ENCODE data around the gene SCARB1.

SCARB1 gene

DNA sequence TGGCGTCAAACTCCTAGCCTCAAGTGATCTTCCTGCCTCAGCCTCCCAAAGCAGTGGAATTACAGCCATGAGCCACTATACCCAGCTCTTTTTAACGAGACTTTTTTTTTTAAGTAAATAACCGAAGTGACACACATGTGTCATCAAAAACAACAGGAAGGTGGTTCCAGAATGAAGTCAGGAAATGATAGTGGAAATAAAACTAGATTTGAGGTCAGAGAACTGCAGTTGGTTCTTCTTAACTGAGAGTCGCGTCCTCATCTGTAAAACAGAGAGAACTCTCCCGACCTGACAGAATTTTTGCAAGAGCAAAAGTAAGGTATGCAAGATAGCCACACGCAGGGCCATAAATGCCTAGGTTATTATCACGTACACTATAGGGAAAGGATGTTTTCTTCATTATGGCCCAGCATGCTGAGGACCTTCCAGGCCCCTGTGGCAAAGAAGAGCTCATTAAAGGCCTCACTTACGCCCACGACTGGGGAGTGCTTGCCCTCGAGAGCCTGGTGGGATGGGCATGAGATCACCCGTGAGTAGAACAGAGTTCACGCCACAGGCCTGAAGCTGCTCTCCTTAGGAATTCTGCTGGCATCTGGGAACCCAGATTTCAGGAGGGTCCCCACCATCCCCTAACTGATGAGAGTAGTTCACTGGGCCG is 67.2 kb downstream of the SCARB1 start:
- DNase-seq (ENCODE audit: low spot score) = no peak

DNA sequence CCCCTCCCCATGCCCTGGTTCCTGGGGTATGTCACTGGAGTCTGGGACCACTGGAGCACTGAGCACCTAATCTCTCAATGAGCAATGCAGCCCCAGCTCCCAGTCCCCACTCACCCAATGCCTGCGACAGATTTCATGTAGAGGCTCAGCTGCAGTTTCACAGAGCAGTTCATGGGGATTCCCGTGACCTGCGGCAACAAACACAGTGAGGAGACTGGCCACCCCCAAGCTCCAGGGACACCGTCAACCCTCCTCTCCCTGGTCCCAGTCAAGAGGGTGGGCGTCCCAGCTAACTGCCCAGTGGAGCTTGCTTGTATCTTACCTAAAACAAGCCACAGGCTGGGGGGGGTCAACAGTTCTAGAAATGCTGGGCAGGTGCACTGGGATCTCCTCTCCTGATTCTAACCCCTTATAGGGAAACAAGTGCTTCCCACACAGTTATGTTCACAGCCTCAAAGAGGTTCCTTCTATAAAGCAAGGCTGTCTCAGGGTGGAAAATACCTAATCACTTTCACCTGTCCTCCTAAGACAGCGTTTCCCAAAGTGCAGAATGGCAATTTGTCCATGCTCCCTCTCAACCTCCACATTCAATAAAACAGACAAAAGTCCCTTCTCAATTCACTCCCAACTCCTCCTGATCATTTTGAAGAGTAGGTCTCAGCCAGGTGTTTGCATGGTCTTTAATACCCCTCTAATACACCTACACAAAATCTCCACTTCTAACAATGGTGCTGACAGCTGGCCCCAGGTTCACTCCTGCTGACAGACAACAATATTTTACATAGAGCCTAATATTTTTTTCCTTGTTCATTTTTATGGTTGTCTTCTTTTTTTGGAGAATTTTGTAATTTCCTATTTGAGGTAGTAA is 68.3 kb downstream of the SCARB1 start:
- DNase-seq (ENCODE audit: low spot score) = no peak

DNA sequence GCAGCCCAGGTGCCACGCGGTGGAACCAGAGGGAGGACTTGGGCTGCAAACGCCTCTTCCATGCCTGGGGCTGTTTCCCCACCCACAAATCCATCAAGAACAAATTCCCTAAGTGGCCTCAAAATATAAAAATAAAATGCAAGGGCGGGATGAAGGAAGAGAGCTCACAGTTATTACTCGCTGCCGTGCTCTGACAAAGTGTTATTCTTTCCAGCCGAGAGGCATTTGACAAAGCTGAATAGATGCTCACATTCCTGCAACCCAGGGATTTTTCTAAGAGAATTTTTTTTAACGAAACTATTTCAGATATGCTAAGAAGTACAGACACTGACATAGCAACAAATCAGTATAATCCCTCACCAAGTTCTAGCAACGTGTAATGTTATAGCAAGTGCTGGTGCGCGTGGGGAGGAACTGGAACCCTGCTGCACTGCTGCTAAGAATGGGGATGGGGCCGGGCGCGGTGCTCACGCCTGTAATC is 70.7 kb downstream of the SCARB1 start:
- no peak for DNase-seq (ENCODE audit: low spot score)

DNA sequence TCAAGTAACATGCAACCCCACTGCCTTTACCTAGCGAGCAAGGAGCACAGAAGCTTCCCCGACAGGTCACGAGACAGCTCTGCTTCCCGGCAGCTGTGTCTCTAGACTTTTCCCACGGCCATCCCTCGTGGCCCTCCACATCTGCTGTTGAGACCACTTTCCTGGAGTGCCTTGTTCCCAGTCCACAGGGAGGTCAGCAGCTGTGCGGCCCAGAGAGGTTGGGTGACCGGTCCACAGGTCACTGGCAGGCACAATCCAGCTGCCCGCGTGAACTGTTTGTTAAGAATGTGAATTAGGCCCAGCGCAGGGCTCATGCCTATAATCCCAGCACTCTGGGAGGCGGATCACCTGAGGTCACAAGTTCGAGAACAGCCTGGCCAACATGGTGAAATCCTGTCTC is 71.5 kb downstream of the SCARB1 start:
- no peak for DNase-seq (ENCODE audit: low spot score)

DNA sequence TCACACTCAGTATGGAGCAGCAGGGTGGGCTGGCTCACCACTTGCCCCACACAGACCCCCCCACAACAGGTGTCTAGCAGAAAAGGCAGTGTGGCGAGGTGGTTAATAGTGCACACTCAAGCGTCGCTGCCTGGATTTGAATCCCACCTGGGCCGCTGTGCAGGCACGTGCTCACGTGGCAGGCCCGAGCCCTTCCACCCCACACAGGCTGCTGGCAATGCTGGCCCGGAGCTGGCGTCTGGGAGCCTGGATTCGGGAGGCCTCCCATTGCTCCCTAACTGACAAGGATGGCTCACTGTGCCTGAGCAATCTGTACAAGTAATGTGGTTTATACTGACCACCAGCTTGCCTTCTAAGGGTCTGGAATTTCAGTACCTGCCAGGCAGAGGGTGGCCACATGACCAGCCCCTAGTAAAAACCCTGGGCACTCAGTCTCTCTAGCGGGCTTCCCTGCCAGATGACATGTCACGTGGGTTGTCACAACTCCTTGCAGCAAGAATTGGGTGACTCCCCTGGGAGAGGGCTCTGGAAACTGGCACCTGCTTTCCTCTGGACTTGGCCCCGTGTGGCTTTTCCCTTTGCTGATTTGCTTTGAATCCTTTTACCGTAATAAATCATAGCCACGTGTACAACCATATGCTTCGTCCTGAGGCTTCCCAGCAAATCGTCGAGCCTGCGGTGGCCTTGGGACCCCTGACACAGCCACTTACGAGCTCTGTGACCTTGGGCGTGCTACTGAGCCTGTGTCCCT is 72.8 kb downstream of the SCARB1 start:
- DNase-seq (ENCODE audit: low spot score) = no peak

DNA sequence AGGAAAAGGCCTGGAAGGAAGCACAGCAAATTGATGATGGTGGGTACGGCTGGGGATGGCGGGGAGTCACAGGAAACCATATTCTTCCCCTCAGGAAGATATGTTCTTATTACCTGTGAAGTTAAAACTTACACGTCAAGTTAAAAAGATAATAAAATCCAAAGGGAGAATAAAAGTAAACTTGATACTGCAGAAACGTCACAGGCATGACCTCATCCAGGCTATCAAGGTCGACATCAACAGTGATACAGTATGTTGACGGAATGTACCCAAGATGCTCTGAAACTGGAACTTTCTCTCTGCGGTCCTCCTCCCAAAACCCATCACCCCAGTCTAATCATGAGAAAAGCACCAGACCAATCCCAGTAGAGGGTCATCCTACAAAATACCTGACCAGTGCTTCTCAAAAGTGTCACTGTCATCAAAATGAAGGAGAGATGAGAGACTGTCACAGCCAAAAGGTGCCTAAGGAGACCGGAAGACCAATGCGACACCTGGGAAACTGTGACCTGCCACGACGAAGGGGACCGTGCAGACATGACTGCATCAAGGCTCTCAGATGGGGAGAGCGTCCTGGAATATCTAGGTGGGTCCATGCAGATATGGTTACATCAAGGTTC is 74.6 kb downstream of the SCARB1 start:
- no peak for DNase-seq (ENCODE audit: low spot score)

DNA sequence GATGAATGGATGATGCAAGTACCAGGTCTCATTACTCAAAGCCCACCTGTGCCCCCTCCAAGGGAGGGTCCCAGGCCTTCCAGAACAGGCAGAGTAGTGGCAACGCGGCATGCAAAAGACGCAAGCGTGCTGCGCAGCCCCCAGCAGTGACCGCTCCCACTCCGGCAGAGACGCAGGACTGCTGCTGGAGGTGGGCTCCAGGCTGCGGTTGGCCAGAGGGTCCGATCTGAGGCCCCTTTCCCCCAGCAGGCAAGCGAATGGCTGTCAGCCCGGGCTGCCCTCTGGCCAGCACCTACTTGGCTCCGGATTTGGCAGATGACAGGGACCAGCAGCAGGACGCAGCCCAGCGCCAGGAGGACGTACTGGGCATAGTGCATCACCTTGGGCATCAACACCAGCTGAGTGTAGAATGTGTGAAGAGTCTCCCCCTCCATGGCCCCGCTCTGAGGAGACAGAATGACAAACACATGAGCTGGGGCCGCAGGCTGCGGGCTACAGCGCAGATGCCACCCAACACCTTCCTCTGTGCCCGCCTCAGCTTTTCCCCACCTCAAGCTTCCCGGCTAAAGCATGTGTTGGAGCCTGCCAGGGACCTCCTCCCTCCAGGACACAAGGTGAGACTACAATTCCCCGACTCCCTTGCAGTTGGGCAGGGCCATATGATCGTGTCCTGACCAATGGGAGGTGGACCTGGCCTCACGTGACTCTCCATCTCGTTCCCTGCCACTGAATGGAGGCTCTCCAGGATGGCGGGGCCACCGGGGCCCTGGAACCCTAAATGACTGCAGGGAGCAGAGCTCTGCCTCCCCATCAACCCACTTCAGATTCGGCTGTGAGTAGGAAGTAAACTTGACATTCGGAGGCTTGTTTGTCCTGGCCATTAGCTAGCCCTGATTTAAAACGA is 77.4 kb downstream of the SCARB1 start:
- peak; percentile 97 for DNase-seq (ENCODE audit: low spot score)

DNA sequence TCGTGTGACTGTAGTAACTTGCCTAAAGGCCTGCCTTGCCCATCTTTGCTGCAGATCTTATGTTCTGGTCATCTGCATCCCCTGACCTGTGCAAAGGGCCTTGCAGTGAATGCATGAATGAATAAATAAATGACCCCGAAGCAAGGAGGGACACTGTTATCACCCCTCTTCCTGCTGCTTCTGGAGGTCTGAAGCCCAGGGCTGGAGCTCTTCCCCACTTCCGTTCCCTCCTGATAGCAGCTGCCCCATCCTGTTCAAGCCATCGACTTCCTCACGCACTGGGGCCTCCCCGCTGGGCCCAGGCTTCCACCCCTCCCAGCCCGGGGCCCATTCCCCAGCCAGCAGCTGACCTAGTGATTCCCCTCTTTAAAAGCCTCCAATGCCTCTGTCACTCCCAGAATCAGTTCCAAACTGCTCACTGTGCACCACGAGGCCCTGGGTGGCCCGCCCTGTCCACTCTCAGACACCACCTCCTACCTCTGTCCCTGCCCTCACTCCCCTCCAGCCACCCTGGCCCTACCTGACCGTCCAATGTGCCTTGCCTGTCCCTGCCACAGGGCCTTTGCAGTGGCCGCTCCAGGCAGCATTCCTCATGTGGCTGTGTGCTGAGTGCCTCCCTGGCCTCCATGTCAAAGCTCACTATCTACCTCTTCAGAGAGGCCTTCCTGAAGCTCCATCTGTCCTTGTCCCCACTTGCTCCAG is 78.6 kb downstream of the SCARB1 start:
- DNase-seq (ENCODE audit: low spot score) = no peak

DNA sequence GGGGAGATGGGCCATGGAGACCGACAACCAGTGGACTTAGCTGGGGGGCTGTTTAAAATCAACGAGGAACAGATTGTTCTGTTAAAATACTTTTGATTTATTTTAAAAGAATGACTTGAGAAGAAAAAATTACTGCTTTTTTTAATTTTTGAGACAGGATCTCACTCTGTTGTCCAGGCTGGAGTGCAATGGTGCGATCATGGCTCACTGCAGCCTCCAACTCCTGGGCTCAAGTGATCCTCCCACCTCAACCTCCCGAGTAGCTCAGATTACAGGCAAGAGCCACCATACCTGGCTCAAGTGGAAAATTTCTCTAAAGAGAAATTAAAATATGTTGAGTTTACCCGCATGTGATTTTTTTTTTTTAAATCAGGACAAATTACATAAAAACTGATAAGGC is 80.6 kb downstream of the SCARB1 start:
- no peak for DNase-seq (ENCODE audit: low spot score)

DNA sequence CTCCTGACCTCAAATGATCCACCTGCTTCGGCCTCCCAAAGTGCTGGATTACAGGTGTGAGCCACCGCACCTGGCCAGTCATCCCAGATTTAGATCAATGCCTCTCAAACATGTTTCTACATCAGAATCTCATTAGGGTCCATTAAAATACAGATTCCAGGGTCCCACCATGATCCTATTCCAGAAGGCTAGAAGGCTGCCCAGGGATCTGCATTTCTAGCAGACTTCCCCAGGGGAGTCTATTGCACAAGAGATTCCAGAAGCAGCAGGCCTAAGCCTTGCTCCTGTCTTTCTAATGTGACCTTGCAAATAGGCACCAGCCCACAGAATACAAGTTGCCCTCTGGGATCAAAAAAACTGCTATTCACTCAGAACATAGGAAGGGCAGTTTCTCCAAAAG is 81.5 kb downstream of the SCARB1 start:
- no peak for DNase-seq (ENCODE audit: low spot score)

DNA sequence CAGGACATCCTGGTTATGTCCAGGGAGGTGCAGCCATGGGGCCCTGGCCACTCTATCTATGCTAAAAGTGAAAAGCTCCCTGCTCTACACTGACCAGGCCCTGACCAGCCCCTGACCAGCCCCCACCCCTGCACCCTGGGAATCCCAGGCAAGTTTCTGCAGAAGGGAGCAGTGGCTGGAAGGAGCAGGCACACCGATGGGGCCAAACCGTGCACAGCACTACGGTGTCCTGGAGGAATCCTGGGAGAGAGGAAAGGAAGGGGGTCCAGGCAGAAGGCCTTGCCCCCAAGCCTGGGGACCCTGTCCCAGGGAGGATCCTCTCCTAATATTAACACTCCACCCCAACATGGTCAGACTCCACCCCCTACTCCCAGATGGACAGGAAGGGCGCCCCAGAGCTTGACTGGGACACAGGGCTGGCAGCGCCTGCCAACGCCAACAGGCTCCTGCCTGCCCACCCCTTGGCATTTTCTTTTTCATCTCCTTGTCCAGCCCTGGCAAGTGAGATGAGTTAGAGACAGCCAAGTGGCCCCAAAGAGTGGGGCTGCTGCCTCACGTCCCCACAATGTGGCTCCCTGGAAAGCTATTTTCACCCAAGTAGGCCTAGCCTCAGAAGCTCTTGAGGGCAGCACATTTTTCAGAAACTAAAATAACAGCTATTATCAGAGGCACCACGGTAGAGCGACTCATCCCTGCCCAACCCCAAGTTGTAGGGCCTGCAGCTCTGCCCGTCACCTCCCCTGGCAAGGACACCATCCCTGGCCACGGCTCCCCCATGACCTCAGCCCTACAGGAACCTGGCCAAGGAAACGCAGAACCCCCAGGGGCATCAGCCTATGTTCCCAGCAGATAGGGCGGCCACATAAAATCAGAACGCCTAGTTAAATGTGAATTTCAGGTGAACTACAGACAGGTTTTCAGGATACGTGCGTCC is 82.6 kb downstream of the SCARB1 start:
- no peak for DNase-seq (ENCODE audit: low spot score)

DNA sequence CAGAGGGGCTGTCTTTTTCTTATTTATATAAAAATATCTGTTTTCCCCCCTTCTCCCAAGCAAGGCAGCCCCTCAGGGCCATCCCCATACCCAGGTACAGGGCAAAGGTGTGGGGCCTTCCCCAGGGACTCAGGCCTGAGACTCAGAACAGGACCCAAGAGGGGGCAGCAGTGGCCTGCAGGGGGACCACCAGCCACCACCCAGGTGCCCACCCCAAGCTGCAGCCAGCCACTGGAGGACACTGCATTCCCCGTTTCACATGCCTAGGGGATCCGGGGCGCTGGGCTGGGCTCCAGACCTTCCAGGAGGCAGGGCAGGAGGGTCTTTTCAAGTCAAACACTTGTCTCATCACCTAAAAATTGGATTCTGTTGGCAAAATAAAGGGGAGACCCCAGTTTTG is 83.3 kb downstream of the SCARB1 start:
- DNase-seq (ENCODE audit: low spot score) = no peak

DNA sequence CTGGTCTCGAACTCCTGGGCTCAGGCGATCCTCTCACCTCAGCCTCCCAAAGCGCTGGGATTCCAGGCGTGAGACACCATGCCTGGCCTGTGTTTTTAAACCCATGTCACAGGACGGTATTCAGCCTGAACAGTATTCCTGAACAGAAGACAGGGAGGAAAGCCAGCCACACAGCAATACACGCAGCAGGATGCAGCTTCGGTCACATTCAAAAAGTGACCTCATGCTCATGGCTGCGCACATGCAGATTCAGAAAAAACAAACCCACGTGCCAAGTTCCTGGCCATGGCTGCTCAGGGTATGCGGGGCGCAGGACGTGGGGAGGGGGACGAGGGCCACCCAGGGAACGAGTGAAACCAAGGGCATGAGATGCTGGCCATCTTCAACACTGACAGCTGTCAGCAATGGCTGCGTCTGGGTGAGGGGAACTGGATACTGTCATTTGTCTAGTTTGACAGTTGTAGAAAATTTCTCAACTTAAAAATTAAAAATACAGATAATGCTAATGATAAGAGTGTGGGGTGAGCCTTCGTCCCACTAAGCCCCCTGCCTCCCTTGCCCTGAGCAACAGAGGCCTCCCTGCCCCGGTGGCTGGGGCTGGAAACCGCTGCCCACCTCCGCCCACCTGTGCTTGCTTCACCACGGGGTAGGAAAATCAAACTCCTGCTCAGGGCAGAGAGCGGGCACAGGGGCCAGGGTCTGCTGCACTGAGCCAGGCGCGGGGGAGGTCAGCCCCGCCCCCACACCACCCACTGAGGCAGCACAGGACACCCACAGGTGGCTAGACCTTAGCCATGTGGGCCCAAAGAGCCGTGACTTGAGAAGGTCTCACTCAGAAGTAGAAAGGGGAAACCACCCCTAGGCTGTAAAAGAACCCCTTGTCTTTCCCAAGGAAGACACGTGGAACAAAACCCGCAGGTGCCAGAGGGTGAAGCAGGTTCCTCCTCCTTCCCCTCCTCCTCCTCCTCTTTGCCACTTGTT is 84.2 kb downstream of the SCARB1 start:
- DNase-seq (ENCODE audit: low spot score) = no peak

DNA sequence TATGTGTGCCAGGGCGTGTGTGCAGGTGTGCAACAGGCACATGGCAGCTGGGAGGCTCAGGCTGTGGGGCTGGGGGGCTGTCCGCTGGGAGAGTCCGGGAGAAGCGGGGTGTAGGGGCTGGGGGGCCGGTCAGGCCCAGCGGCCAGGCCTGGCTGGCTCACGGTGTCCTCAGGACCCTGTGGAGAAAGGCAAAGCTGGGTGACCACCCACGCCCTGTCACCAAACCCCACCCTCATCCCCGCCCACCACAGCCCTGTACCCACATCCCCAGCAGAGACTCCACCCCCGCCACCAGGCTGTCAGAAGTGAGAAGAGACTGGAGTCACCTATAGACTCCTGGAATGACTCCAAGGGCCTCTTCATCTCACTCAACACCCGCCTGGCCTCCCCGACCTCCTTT is 85.3 kb downstream of the SCARB1 start:
- DNase-seq (ENCODE audit: low spot score) = no peak

DNA sequence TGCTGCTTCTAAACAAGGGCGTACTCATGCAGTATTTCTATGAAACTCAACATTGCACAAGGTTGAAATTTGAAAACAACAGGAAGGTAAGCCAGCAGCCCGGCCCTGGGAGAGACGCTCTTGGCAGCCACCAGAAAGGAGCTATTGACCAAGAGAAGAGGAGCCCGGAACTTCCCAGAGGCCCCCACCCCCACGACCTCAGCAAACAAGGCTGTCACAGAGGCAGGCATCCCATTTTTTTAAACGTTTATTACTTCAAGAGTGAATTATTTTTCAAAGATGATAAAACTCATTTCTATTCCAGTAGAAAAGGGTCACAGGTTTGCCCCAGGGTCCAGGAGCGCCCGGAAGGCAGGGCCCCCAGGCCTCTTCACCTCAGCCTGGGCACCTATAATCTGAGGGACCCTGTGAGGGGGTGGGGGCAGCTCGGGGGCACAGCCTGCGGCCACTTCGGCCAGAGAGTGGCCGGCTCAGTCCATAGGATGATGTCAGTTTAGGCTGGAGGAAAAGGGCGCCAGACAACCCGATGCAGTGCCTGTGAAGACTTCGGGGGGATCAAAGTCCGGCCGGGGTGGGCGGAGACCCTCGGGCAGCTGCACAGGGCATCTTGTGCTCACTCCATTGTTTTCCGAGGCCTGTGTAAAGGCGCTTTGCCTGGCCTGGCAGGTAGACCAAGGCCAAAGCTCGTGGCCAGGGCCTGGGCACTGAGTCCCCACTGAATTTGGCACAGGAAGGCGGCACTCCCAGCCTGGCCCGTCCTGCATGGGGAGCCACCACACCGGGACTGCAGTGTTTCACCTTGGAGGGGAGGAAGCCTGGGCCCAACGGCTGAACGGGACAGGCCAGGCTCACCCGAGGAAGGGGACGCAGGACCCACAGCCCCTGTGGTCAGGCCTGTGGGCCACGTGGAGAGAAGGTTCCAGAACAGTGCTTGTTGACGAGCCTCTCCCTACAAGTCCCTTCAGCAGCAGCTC is 86.0 kb downstream of the SCARB1 start:
- DNase-seq (ENCODE audit: low spot score) = no peak

DNA sequence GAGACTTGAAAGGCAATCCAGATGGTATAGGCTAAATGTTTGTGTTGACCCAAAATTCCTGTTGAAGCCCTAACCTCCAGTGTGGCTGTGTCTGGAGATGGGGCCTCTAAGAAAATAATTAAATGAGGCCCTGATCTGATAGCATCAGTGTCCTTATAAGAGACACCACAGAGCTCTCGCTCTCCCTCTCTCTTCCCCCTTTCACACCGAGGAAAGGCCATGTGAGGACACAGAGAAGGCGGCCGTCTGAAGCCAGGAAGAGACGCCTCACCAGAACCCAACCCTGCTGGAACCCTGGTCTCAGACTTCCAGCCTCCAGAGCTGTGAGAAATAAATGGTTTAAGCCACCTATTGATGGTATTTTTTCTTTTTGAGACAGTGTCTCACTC is 87.5 kb downstream of the SCARB1 start:
- DNase-seq (ENCODE audit: low spot score) = no peak

All from iPS-NIHi11 (cell line).